ENCODE results near the gene RHOBTB3. TPM values are rescaled to one million over a fixed set of nuclear protein-coding genes. Genes with fewer than 3 reads are reported as not detected.
A peak's percentile ranks its signal among the peaks of the same experiment; 100 is the strongest.

RHOBTB3 gene
- total RNA-seq, 4 donors from 2014 or later, result 58.7 to 85.7 (median 68.0) TPM

DNA sequence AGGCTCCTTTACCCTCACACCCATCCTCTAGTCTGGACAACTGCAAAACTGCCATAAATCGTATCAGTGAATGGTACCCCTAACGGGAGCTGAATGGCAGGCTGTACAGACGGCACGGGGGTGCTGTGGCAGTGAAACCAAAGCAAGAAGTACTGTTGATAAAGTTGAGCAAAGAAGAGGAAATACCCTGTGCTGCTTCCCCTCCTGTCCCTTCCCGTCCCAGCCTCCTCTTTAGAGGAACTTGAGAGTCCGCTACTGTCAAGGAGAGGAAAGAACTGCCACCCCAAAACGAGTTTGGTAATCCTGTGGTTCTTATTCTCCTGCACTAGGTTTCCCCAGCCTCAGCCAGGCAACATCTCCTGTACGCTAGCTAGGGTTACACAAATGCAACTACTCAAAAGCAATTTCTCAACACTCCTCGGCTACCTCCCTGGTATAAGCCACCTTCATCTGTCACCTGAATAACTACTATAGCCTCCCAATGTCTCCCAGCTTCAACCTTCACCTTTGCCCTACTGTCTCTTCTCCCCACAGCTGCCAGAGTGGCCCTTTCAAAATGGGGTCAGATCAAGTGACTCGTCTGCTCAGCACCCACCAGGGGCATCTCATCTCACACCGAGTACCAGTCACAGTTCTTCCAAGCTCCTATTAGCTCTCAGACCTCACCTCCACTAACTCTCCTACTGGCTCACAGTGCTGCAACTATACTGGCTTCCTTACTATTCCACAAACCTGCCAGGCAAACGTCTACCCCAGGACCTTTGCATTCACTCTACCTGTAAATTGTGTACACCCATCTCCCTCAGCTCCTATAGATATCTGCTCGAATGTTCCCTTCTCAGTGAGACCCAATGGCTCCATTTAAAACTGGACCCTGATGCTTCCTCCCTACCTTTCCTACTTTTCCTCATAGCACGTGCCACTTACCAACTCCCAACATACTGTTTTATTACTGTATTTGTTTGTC, 87.3 kb downstream of the RHOBTB3 start:
- 82 to 87% methylated on average over 14 of the region's 14 CpGs for WGBS, 2 donors
- Histone ChIP-seq H3K27me3 (no peaks in the 10 kb centered on the region), H3K4me3 (replicated peaks in 1 of 3) (no peak overlapping the region), H3K36me3 (peaks cover 0 to 8% of the 10 kb centered on the region in 2 donors), H3K27ac (peak overlapping the region in 1 of 3 donors; percentile 33), H3K4me1 (peaks cover 27 to 44% of the 10 kb centered on the region in 2 donors), H3K9me3 (no peaks in the 10 kb centered on the region)
- TF ChIP-seq, protein P1, sequence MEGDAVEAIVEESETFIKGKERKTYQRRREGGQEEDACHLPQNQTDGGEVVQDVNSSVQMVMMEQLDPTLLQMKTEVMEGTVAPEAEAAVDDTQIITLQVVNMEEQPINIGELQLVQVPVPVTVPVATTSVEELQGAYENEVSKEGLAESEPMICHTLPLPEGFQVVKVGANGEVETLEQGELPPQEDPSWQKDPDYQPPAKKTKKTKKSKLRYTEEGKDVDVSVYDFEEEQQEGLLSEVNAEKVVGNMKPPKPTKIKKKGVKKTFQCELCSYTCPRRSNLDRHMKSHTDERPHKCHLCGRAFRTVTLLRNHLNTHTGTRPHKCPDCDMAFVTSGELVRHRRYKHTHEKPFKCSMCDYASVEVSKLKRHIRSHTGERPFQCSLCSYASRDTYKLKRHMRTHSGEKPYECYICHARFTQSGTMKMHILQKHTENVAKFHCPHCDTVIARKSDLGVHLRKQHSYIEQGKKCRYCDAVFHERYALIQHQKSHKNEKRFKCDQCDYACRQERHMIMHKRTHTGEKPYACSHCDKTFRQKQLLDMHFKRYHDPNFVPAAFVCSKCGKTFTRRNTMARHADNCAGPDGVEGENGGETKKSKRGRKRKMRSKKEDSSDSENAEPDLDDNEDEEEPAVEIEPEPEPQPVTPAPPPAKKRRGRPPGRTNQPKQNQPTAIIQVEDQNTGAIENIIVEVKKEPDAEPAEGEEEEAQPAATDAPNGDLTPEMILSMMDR (IDR thresholded peaks at IDR 0.05), result no peak
- no peak for TF ChIP-seq POLR2A (IDR thresholded peaks at IDR 0.05)
- DNase-seq, result no peak
- intact Hi-C loops (cut with DNase I), result no loop called here

DNA sequence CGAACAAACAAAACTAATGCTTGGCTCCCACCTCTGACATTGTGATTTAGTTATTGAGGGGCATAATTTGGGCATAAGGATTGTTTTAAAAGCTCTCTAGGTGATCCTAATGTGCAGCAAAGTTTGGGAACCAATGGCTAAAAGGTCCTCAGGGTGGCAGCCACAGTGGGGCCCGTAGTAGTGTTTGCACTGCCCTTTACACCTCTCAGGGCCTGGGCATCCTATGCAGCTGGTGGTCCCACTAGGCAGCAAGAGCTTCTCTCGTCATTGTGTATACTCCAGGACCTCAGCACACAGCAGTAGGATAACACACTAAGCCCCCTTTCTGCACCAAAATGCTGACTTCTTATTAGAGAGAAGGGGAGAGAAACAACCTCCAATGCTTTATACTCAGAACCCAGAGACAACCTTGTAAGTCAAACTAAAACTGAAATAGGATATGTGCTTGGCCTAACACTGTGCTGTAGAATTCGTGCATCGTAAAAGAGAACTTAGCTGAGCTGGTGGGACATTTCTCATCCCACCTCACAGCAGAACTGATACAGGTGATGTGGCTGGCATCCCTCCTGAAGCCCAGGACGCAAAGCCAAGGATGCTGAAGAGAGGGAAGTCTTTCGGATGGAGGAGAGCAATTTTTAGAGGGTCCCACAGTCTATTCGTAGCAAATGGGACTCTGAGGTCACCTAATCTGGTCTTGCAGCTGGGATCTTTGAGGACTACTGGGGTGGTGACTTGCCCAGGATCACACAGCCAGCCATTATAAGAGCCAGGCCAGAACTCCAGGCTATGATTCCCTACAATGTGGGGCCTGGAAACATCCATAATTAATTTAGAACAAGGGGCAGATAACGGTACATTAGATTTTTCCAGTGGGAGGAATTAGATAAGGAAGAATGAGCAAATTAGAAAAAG, 90.2 kb downstream of the RHOBTB3 start:
- WGBS, 2 donors, result 55 to 60% methylated on average over 8 to 9 of the region's 9 CpGs
- peaks cover 27 to 50% of the 10 kb centered on the region in 2 donors for H3K4me1 ChIP-seq
- no peaks in the 10 kb centered on the region for H3K27me3 ChIP-seq
- DNase-seq, result no peak
- peak overlapping the region in 2 of 3 donors; percentile 40 to 90 for H3K4me3 ChIP-seq (replicated peaks in 1 of 3)
- no peaks in the 10 kb centered on the region for H3K36me3 ChIP-seq
- TF ChIP-seq POLR2A (IDR thresholded peaks at IDR 0.05), result no peak
- TF ChIP-seq, protein P1 (IDR thresholded peaks at IDR 0.05), result no peak
- intact Hi-C loops (cut with DNase I), result no loop called here
- peak overlapping the region; percentile 81 to 92 (median 83) for H3K27ac ChIP-seq
- no peaks in the 10 kb centered on the region for H3K9me3 ChIP-seq

DNA sequence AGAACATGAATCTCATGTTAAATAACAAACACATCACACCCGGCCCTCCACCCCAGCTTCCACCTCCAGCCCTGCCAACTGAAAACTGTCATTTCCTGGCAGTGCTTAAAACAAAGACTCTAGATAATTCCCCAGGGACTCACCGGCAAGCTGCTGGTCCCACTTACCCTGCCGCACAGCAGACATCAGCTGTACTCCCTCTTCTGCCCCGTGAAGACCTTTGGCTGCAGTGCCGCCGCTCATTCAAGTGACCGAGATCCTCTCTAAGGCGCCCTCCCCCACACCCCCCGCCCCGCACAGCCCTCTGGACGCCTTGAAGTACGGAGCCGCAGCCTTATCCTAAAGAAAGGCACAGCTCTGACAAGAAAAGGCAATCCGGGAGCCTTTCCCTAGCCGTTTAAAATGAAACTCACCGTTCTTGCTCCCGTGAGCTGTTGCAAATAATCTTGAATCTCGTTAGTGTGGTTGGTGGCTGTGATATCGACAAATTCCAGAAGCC, 91.0 kb downstream of the RHOBTB3 start:
- WGBS, 2 donors, result 0 to 1% methylated on average over 12 to 18 of the region's 19 CpGs
- no peaks in the 10 kb centered on the region for H3K27me3 ChIP-seq
- H3K9me3 ChIP-seq, result no peaks in the 10 kb centered on the region
- TF ChIP-seq POLR2A (IDR thresholded peaks at IDR 0.05), result no peak
- H3K27ac ChIP-seq, result peak overlapping the region; percentile 81 to 92 (median 83)
- peaks cover 25 to 43% of the 10 kb centered on the region in 2 donors for H3K4me1 ChIP-seq
- no peaks in the 10 kb centered on the region for H3K36me3 ChIP-seq
- DNase-seq, result peak; percentile 68 to 75
- intact Hi-C loops (cut with DNase I), result no loop called here
- peak overlapping the region; percentile 40 to 90 (median 46) for H3K4me3 ChIP-seq (replicated peaks in 1 of 3)

DNA sequence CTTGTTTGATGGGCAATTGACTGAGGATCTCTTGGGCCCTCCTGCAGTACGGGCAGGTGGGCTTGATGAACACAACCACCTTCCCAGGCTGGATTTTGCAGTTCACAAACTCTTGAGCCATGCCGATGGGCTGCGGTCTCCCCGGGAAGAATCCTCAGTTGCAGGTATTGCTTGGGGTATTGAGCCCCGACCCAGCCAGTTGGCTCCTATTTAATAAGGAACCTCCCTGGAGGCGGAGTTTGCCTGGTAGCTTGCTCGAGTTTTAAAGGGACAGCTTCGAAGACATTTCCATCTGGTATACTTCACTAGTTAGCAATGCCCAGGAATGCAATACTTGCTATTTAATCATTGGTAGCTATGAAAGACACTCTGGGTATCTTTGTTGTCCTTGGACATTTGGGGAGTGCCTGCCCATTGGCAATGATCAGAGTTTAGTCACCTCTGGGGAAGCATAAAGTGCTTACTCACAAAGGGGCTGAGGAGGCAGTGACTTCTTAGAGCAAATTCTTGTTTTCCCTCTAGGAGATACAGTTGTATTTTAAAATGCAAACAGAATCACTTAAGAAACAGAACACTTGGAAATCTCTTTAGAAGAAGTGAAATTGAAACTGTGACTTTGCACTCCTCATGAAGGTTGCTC, 91.5 kb downstream of the RHOBTB3 start, which contains the start of gene GLRX:
Gene GLRX, minus strand, starts transcription at position 185 of the 640 bp plus-strand sequence. Its CDS starts 64 bp downstream, at position 121.
- H3K27ac ChIP-seq, result peak within 1 kb of the TSS; percentile 81 to 92 (median 83)
- peak; percentile 80 to 82 for DNase-seq
- H3K4me3 ChIP-seq (replicated peaks in 1 of 3), result peak within 1 kb of the TSS; percentile 40 to 90 (median 46)
- peaks cover 20 to 37% of the 10 kb centered on the region in 2 donors for H3K4me1 ChIP-seq
- no peaks in the 10 kb centered on the region for H3K27me3 ChIP-seq
- intact Hi-C loops (cut with DNase I), result no loop called here
- TF ChIP-seq, protein P1 (IDR thresholded peaks at IDR 0.05), result no peak
- peak; percentile 24 to 86 for TF ChIP-seq POLR2A (IDR thresholded peaks at IDR 0.05)
- no peaks in the 10 kb centered on the region for H3K9me3 ChIP-seq
- H3K36me3 ChIP-seq, result no peaks in the 10 kb centered on the region
- WGBS, 2 donors, result 0% methylated on average over 8 of the region's 8 CpGs

All from thyroid gland (tissue), 4 donors.